GM18520 (cell line): Measurements from ENCODE around the gene CAB39L.
"Not testable (repeated sequence)": the region's sequence is repeated elsewhere in the genome, so short reads cannot be mapped to it uniquely, and the experiment has no call there.

Source experiments
- ATAC-seq: cut with Tn5 transposase; IDR thresholded peaks from one replicate; pipeline ENCODE4 v1.9.1; 2021; ENCODE audit not compliant: unreplicated experiment

Gene CAB39L

GRCh38 chr13:49294723-49295122 is 149.1 kb downstream of the CAB39L start:
- ATAC-seq: not testable (repeated sequence)

GRCh38 chr13:49292742-49293486 is 150.9 kb downstream of the CAB39L start:
- ATAC-seq: no peak

GRCh38 chr13:49288458-49288857 is 155.4 kb downstream of the CAB39L start:
- ATAC-seq: no peak

GRCh38 chr13:49287995-49288394 is 155.9 kb downstream of the CAB39L start:
- ATAC-seq: no peak

- ATAC-seq: no peak
These were observed 164.0 kb downstream of the CAB39L start for GRCh38 chr13:49279885-49280284.

- no peak for ATAC-seq
These were observed 164.8 kb downstream of the CAB39L start for GRCh38 chr13:49279112-49279511.

- no peak for ATAC-seq
These were observed 165.7 kb downstream of the CAB39L start for GRCh38 chr13:49278211-49278610.

- no peak for ATAC-seq
These were observed 171.6 kb downstream of the CAB39L start for GRCh38 chr13:49272296-49272695.

GRCh38 chr13:49271264-49271663 is 172.6 kb downstream of the CAB39L start:
- no peak for ATAC-seq

GRCh38 chr13:49265822-49266221 is 178.0 kb downstream of the CAB39L start:
- no peak for ATAC-seq

- ATAC-seq: no peak
These were observed 181.2 kb downstream of the CAB39L start for GRCh38 chr13:49262634-49263033.

- ATAC-seq: no peak
These were observed 184.3 kb downstream of the CAB39L start for GRCh38 chr13:49259586-49259985.
